Stimulated activated memory B cell treated with anti-CD40 and anti-IgM and Interleukin-4, amounts not matched to agents 10 μg/mL and 1 μg/mL and 100 μg/mL, for 72 hours (primary cell): ENCODE data around the gene MIA2.
"Not testable (repeated sequence)": the region's sequence is repeated elsewhere in the genome, so short reads cannot be mapped to it uniquely, and the experiment has no call there.

Experiments used
- ATAC-seq: fragments of 150-1000 bp; cut with Tn5 transposase; 2 replicates; pipeline ENCODE4 v1.10.0; 2021
- H3K27ac Mint-ChIP-seq: one replicate; pipeline ENCODE4 v1.8.0; 2022; ENCODE audit warnings: mild to moderate bottlenecking, mixed read lengths
- H3K27me3 Mint-ChIP-seq: one replicate; pipeline ENCODE4 v1.8.0; 2022; ENCODE audit warnings: mixed read lengths
- H3K36me3 Mint-ChIP-seq: one replicate; pipeline ENCODE4 v1.8.0; 2022; ENCODE audit warnings: mixed read lengths
- H3K4me1 Mint-ChIP-seq: one replicate; pipeline ENCODE4 v1.8.0; 2022; ENCODE audit warnings: mixed read lengths
- H3K4me3 Mint-ChIP-seq: one replicate; pipeline ENCODE4 v1.8.0; 2022; ENCODE audit warnings: mild to moderate bottlenecking, moderate library complexity, mixed read lengths
- H3K9me3 Mint-ChIP-seq: one replicate; pipeline ENCODE4 v1.8.0; 2022; ENCODE audit warnings: mixed read lengths

MIA2 gene

GRCh38 chr14:39319381-39319780, 85.7 kb downstream of the MIA2 start:
- no peaks in the 10 kb centered on the region for H3K9me3 Mint-ChIP-seq
- no peaks in the 10 kb centered on the region for H3K27me3 Mint-ChIP-seq
- no peaks in the 10 kb centered on the region for H3K4me1 Mint-ChIP-seq
- H3K27ac Mint-ChIP-seq, result no peak overlapping the region
- H3K36me3 Mint-ChIP-seq, result peaks cover 45% of the 10 kb centered on the region
- no peak for ATAC-seq
- H3K4me3 Mint-ChIP-seq, result no peak overlapping the region

- Mint-ChIP-seq H3K4me3 (no peak overlapping the region), H3K36me3 (peaks cover 45% of the 10 kb centered on the region), H3K27me3 (no peaks in the 10 kb centered on the region), H3K9me3 (no peaks in the 10 kb centered on the region), H3K27ac (no peak overlapping the region), H3K4me1 (no peaks in the 10 kb centered on the region)
- ATAC-seq, result no peak
Observed at GRCh38 chr14:39320318-39320717, 86.6 kb downstream of the MIA2 start.

- no peak overlapping the region for H3K27ac Mint-ChIP-seq
- no peaks in the 10 kb centered on the region for H3K27me3 Mint-ChIP-seq
- H3K36me3 Mint-ChIP-seq, result peaks cover 40% of the 10 kb centered on the region
- no peaks in the 10 kb centered on the region for H3K4me1 Mint-ChIP-seq
- H3K9me3 Mint-ChIP-seq, result peaks cover 3% of the 10 kb centered on the region
- no peak for ATAC-seq
- no peak overlapping the region for H3K4me3 Mint-ChIP-seq
Observed at GRCh38 chr14:39322807-39323206, 89.1 kb downstream of the MIA2 start.

- H3K4me1 Mint-ChIP-seq, result no peaks in the 10 kb centered on the region
- H3K27me3 Mint-ChIP-seq, result no peaks in the 10 kb centered on the region
- H3K9me3 Mint-ChIP-seq, result peaks cover 3% of the 10 kb centered on the region
- H3K27ac Mint-ChIP-seq, result no peak overlapping the region
- ATAC-seq, result no peak
- peaks cover 49% of the 10 kb centered on the region for H3K36me3 Mint-ChIP-seq
- no peak overlapping the region for H3K4me3 Mint-ChIP-seq
Observed at GRCh38 chr14:39324097-39324496, 90.4 kb downstream of the MIA2 start.

- Mint-ChIP-seq H3K27me3 (no peaks in the 10 kb centered on the region), H3K4me1 (no peaks in the 10 kb centered on the region), H3K9me3 (peaks cover 3% of the 10 kb centered on the region), H3K27ac (no peak overlapping the region), H3K4me3 (no peak overlapping the region), H3K36me3 (peaks cover 54% of the 10 kb centered on the region)
- ATAC-seq, result no peak
Observed at GRCh38 chr14:39339003-39339402, 105.3 kb downstream of the MIA2 start.

- H3K27ac Mint-ChIP-seq, H3K9me3 Mint-ChIP-seq, ATAC-seq, H3K4me3 Mint-ChIP-seq, H3K4me1 Mint-ChIP-seq, H3K27me3 Mint-ChIP-seq: not testable (repeated sequence)
- H3K36me3 Mint-ChIP-seq, result peaks cover 59% of the 10 kb centered on the region
Observed at GRCh38 chr14:39341126-39341525, 107.4 kb downstream of the MIA2 start.

- Mint-ChIP-seq H3K36me3 (peaks cover 61% of the 10 kb centered on the region), H3K4me1 (no peaks in the 10 kb centered on the region), H3K27ac (no peak overlapping the region), H3K27me3 (no peaks in the 10 kb centered on the region), H3K9me3 (peaks cover 3% of the 10 kb centered on the region), H3K4me3 (no peak overlapping the region)
- ATAC-seq, result no peak
Observed at GRCh38 chr14:39342768-39343167, 109.1 kb downstream of the MIA2 start.

GRCh38 chr14:39343614-39344013, 109.9 kb downstream of the MIA2 start:
- H3K27ac Mint-ChIP-seq, result no peak overlapping the region
- H3K36me3 Mint-ChIP-seq, result peaks cover 57% of the 10 kb centered on the region
- ATAC-seq, result no peak
- H3K4me1 Mint-ChIP-seq, result no peaks in the 10 kb centered on the region
- no peak overlapping the region for H3K4me3 Mint-ChIP-seq
- H3K9me3 Mint-ChIP-seq, result peaks cover 3% of the 10 kb centered on the region
- no peaks in the 10 kb centered on the region for H3K27me3 Mint-ChIP-seq

- Mint-ChIP-seq H3K27me3 (no peaks in the 10 kb centered on the region), H3K4me3 (no peak overlapping the region), H3K27ac (no peak overlapping the region), H3K4me1 (no peaks in the 10 kb centered on the region), H3K9me3 (peaks cover 6% of the 10 kb centered on the region), H3K36me3 (peaks cover 54% of the 10 kb centered on the region)
- no peak for ATAC-seq
Observed at GRCh38 chr14:39350866-39351265, 117.2 kb downstream of the MIA2 start.

- no peak for ATAC-seq
- Mint-ChIP-seq H3K27ac (no peak overlapping the region), H3K27me3 (no peaks in the 10 kb centered on the region), H3K4me1 (peaks cover 7% of the 10 kb centered on the region), H3K36me3 (peaks cover 56% of the 10 kb centered on the region), H3K4me3 (no peak overlapping the region), H3K9me3 (peaks cover 6% of the 10 kb centered on the region)
Observed at GRCh38 chr14:39351708-39352107, 118.0 kb downstream of the MIA2 start.

GRCh38 chr14:39359069-39359468, 125.4 kb downstream of the MIA2 start:
- Mint-ChIP-seq H3K4me1 (peaks cover 31% of the 10 kb centered on the region), H3K9me3 (peaks cover 14% of the 10 kb centered on the region), H3K36me3 (peaks cover 85% of the 10 kb centered on the region)
- H3K27ac Mint-ChIP-seq, H3K27me3 Mint-ChIP-seq, ATAC-seq, H3K4me3 Mint-ChIP-seq: not testable (repeated sequence)

GRCh38 chr14:39360316-39360715, 126.6 kb downstream of the MIA2 start:
- Mint-ChIP-seq H3K27ac (no peak overlapping the region), H3K4me3 (no peak overlapping the region), H3K36me3 (peaks cover 93% of the 10 kb centered on the region), H3K4me1 (peaks cover 31% of the 10 kb centered on the region), H3K9me3 (peaks cover 21% of the 10 kb centered on the region), H3K27me3 (no peaks in the 10 kb centered on the region)
- no peak for ATAC-seq

GRCh38 chr14:39361556-39361955, 127.8 kb downstream of the MIA2 start:
- H3K36me3 Mint-ChIP-seq, result peaks cover 99% of the 10 kb centered on the region
- not testable (repeated sequence) for H3K27ac Mint-ChIP-seq, ATAC-seq, H3K4me3 Mint-ChIP-seq, H3K27me3 Mint-ChIP-seq
- peaks cover 26% of the 10 kb centered on the region for H3K4me1 Mint-ChIP-seq
- H3K9me3 Mint-ChIP-seq, result peaks cover 26% of the 10 kb centered on the region

GRCh38 chr14:39364509-39364908, 130.8 kb downstream of the MIA2 start:
- no peak overlapping the region for H3K4me3 Mint-ChIP-seq
- peaks cover 26% of the 10 kb centered on the region for H3K9me3 Mint-ChIP-seq
- H3K27me3 Mint-ChIP-seq, result no peaks in the 10 kb centered on the region
- ATAC-seq, result no peak
- peaks cover 80% of the 10 kb centered on the region for H3K36me3 Mint-ChIP-seq
- H3K27ac Mint-ChIP-seq, result no peak overlapping the region
- H3K4me1 Mint-ChIP-seq, result peaks cover 18% of the 10 kb centered on the region

- Mint-ChIP-seq H3K27me3 (no peaks in the 10 kb centered on the region), H3K4me3 (no peak overlapping the region), H3K36me3 (peaks cover 73% of the 10 kb centered on the region), H3K9me3 (peaks cover 25% of the 10 kb centered on the region), H3K27ac (no peak overlapping the region), H3K4me1 (peaks cover 11% of the 10 kb centered on the region)
- no peak for ATAC-seq
Observed at GRCh38 chr14:39365354-39365753, 131.6 kb downstream of the MIA2 start.

- H3K9me3 Mint-ChIP-seq, result peaks cover 22% of the 10 kb centered on the region
- H3K4me3 Mint-ChIP-seq, result no peak overlapping the region
- H3K27ac Mint-ChIP-seq, result no peak overlapping the region
- peaks cover 7% of the 10 kb centered on the region for H3K4me1 Mint-ChIP-seq
- no peak for ATAC-seq
- H3K36me3 Mint-ChIP-seq, result peaks cover 70% of the 10 kb centered on the region
- no peaks in the 10 kb centered on the region for H3K27me3 Mint-ChIP-seq
Observed at GRCh38 chr14:39366460-39367386, 133.0 kb downstream of the MIA2 start.
